DND-41 (cell line): ENCODE measurements around the gene ZMIZ2.

Source experiments
- ATAC-seq: fragments of 200-7000 bp; cut with Tn5 transposase; 3 replicates; pipeline ENCODE4 v1.9.1; 2021; ENCODE audit warnings: low read depth; ENCODE audit not compliant: insufficient read depth
- DNase-seq: peaks from one replicate; pipeline ENCODE4 v3.0.0-alpha.2; 2020
- H2AFZ ChIP-seq: 2 replicates; pipeline ENCODE4 v1.6.0; 2012; ENCODE audit warnings: low read depth, low read length
- H3K27ac ChIP-seq: 2 replicates; pipeline ENCODE4 v1.5.1; 2012; ENCODE audit warnings: low read length, inconsistent platforms
- H3K27me3 ChIP-seq: fragments of 200-600 bp; sonication (generic); 2 replicates; pipeline ENCODE4 v1.6.0; 2012; ENCODE audit warnings: low read length, mild to moderate bottlenecking, inconsistent platforms; ENCODE audit not compliant: insufficient read depth, poor library complexity
- H3K36me3 ChIP-seq: 2 replicates; pipeline ENCODE4 v1.5.1; 2012; ENCODE audit warnings: low read length, inconsistent platforms; ENCODE audit not compliant: insufficient read depth
- H3K4me1 ChIP-seq: 2 replicates; pipeline ENCODE4 v1.5.1; 2012; ENCODE audit warnings: mild to moderate bottlenecking, low read length; ENCODE audit not compliant: insufficient read depth
- H3K4me2 ChIP-seq: 2 replicates; pipeline ENCODE4 v1.6.0; 2012; ENCODE audit warnings: mild to moderate bottlenecking, moderate library complexity, low read length, inconsistent platforms; ENCODE audit not compliant: insufficient read depth
- H3K4me3 ChIP-seq, 2 experiments: fragments of 200-600 bp in 1 of 2; shearing (Covaris generic) in 1 of 2; 2 replicates each; pipeline ENCODE4 v1.5.1; 2012 to 2016; ENCODE audit warnings: inconsistent platforms in 2 of 2, low read length in 2 of 2, mild to moderate bottlenecking in 2 of 2, low read depth in 1 of 2, moderate library complexity in 1 of 2
- H3K79me2 ChIP-seq: 2 replicates; pipeline ENCODE4 v1.6.0; 2012; ENCODE audit warnings: low read length, inconsistent platforms; ENCODE audit not compliant: insufficient read depth
- H3K9ac ChIP-seq: 2 replicates; pipeline ENCODE4 v1.6.0; 2012; ENCODE audit warnings: low read depth, mild to moderate bottlenecking, inconsistent platforms, low read length, moderate library complexity
- H3K9me3 ChIP-seq: 2 replicates; pipeline ENCODE4 v1.5.1; 2012; ENCODE audit warnings: low read length, moderate library complexity, mild to moderate bottlenecking, inconsistent platforms; ENCODE audit not compliant: insufficient read depth, severe bottlenecking
- H4K20me1 ChIP-seq: 2 replicates; pipeline ENCODE4 v1.6.0; 2012; ENCODE audit warnings: low read length; ENCODE audit not compliant: insufficient read depth
- CTCF ChIP-seq: IDR thresholded peaks from 2 replicates; pipeline ENCODE4 v1.5.1; 2012; ENCODE audit warnings: borderline replicate concordance, low read length, moderate library complexity, mild to moderate bottlenecking; ENCODE audit not compliant: poor library complexity, severe bottlenecking; ENCODE audit errors: extremely low read depth
- EZH2 ChIP-seq: IDR thresholded peaks from 3 replicates; pipeline ENCODE4 v1.6.1; 2012; ENCODE audit warnings: borderline replicate concordance, low read depth, mild to moderate bottlenecking, moderate library complexity, low read length, inconsistent platforms; ENCODE audit not compliant: severe bottlenecking

Gene ZMIZ2

GRCh38 chr7:44740055-44740454, 8.6 kb upstream of the ZMIZ2 start:
- no peak overlapping the region for H3K4me2 ChIP-seq
- no peaks in the 10 kb centered on the region for H3K36me3 ChIP-seq
- H3K4me1 ChIP-seq: no peaks in the 10 kb centered on the region
- H3K9me3 ChIP-seq: no peaks in the 10 kb centered on the region
- ATAC-seq (no peak), DNase-seq (no peak)
- no peak overlapping the region for H2AFZ ChIP-seq
- H3K79me2 ChIP-seq: no peaks in the 10 kb centered on the region
- no peak overlapping the region for H3K4me3 ChIP-seq
- no peak overlapping the region for H3K27ac ChIP-seq
- no peak overlapping the region for H3K9ac ChIP-seq
- TF ChIP-seq CTCF (no peak), EZH2 (no peak)
- no peaks in the 10 kb centered on the region for H3K27me3 ChIP-seq
- no peaks in the 10 kb centered on the region for H4K20me1 ChIP-seq

- Histone ChIP-seq H3K9ac (no peak overlapping the region), H3K4me1 (peaks cover 8% of the 10 kb centered on the region), H4K20me1 (no peaks in the 10 kb centered on the region), H3K79me2 (no peaks in the 10 kb centered on the region), H2AFZ (no peak overlapping the region), H3K27me3 (no peaks in the 10 kb centered on the region), H3K4me3 (no peak overlapping the region), H3K4me2 (no peak overlapping the region), H3K27ac (no peak overlapping the region), H3K9me3 (no peaks in the 10 kb centered on the region), H3K36me3 (no peaks in the 10 kb centered on the region)
- TF ChIP-seq EZH2 (no peak), CTCF (no peak)
- ATAC-seq (no peak), DNase-seq (no peak)
Measured at GRCh38 chr7:44743750-44744149, 4.9 kb upstream of the ZMIZ2 start.

GRCh38 chr7:44748948-44749731, 493 bp downstream of the ZMIZ2 start:
- ATAC-seq (0 out of 3 replicates have a peak, but pooled peaks have one; percentile 3), DNase-seq (peak; percentile 17)
- peak overlapping the region; percentile 66 for H2AFZ ChIP-seq
- no peak for TF ChIP-seq EZH2
- no peak for TF ChIP-seq CTCF
- peak overlapping the region; percentile 69 for H3K27ac ChIP-seq
- peaks cover 19% of the 10 kb centered on the region for H4K20me1 ChIP-seq
- H3K9ac ChIP-seq: peak overlapping the region; percentile 79
- H3K4me2 ChIP-seq: peak overlapping the region; percentile 83
- H3K27me3 ChIP-seq: no peaks in the 10 kb centered on the region
- peaks cover 47% of the 10 kb centered on the region for H3K79me2 ChIP-seq
- H3K4me3 ChIP-seq: peak overlapping the region; percentile 74 to 92
- H3K36me3 ChIP-seq: peaks cover 13% of the 10 kb centered on the region
- peaks cover 32% of the 10 kb centered on the region for H3K4me1 ChIP-seq
- H3K9me3 ChIP-seq: no peaks in the 10 kb centered on the region
